Cardiac fibroblast (primary cell): Measurements from ENCODE around the gene PGGHG.
A peak's percentile ranks its signal among the peaks of the same experiment; 100 is the strongest.

Experiments
- DNase-seq, 2 donors: peaks; one replicate each; pipeline versions ENCODE4 v3.0.0 to v3.0.0-alpha.2; 2010; ENCODE audit warnings: low read depth in 2 of 2
- H3K4me3 ChIP-seq, 2 donors: replicated peaks in 1 of 2; 1 replicate in 1 of 2; 2 replicates in 1 of 2; pipeline ENCODE4 v1.5.1; 2011; ENCODE audit warnings: low read depth in 2 of 2, low read length in 2 of 2, mild to moderate bottlenecking in 2 of 2, moderate library complexity in 1 of 2
- TF ChIP-seq, protein P1 (sequence below): IDR thresholded peaks from one replicate; pipeline ENCODE4 v1.5.1; 2011; ENCODE audit warnings: low read depth, mild to moderate bottlenecking, low read length, inconsistent platforms

Gene PGGHG

DNA sequence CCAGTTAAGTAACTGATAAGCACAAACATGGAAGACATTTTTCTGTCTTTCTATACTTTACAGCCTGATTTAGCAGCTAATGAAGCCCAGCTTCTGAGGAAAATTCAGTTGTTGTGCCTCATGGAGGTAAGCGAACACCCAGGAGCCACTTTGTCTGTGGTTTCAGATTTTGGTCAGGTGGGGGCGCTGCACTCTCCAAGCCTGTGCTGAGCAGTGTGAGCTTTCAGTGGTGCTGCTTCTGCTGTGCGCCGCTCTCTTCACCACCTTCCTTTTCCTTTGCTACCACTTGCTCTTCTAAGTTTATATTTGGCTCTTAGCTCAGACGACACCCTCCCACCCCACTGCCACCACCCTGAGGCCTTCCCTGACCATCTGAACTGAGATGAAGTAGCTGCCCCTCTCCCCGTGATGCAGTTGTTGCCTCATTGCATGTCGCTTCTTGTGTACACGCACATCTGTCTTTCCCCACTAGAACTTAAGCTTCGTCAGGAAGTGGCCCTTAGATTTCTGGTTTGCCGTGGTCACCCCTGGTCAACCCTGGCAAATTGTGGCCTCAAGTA, 38.1 kb upstream of the PGGHG start:
- DNase-seq = peak; percentile 73
- TF ChIP-seq, protein P1, sequence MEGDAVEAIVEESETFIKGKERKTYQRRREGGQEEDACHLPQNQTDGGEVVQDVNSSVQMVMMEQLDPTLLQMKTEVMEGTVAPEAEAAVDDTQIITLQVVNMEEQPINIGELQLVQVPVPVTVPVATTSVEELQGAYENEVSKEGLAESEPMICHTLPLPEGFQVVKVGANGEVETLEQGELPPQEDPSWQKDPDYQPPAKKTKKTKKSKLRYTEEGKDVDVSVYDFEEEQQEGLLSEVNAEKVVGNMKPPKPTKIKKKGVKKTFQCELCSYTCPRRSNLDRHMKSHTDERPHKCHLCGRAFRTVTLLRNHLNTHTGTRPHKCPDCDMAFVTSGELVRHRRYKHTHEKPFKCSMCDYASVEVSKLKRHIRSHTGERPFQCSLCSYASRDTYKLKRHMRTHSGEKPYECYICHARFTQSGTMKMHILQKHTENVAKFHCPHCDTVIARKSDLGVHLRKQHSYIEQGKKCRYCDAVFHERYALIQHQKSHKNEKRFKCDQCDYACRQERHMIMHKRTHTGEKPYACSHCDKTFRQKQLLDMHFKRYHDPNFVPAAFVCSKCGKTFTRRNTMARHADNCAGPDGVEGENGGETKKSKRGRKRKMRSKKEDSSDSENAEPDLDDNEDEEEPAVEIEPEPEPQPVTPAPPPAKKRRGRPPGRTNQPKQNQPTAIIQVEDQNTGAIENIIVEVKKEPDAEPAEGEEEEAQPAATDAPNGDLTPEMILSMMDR = peak; percentile 70
- no peak overlapping the region for H3K4me3 ChIP-seq

DNA sequence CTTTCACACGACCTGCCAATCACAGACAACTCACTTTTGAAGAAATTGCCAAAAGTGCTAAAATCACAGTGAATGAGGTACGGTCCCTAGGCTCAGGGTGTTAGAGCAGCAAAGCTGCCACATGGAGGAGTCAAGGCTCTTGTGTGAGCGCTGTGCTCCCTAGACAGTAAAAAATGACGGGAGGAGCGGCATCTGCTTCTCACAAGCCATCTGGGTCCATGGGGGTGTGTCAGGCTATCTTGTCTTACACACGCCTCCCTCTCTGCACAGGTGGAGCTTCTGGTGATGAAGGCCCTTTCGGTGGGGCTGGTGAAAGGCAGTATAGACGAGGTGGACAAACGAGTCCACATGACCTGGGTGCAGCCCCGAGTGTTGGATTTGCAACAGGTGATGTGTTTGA, 37.4 kb upstream of the PGGHG start:
- TF ChIP-seq, protein P1 = no peak
- no peak overlapping the region for H3K4me3 ChIP-seq
- DNase-seq = no peak

DNA sequence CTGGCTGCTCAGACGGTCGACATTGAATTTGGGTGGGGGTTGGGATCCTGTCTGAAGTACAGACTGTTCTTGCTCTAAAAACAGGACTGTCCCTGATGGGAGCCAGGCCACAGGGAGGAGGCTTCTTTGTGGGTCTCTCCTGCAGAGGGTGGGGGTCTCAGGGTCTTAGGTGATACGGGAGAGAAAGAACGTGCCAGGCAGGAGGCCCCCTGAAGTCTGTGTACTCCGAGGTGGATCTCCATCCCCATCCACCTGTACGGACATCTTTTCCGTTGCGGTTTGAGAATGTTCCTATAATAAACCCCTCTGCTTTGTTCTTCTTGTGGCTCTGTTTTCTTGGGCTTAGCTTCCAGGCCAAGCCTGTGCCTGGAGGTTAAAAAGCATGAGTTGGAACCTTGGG, 36.3 kb upstream of the PGGHG start:
- DNase-seq = no peak
- H3K4me3 ChIP-seq = no peak overlapping the region
- TF ChIP-seq, protein P1 = no peak

DNA sequence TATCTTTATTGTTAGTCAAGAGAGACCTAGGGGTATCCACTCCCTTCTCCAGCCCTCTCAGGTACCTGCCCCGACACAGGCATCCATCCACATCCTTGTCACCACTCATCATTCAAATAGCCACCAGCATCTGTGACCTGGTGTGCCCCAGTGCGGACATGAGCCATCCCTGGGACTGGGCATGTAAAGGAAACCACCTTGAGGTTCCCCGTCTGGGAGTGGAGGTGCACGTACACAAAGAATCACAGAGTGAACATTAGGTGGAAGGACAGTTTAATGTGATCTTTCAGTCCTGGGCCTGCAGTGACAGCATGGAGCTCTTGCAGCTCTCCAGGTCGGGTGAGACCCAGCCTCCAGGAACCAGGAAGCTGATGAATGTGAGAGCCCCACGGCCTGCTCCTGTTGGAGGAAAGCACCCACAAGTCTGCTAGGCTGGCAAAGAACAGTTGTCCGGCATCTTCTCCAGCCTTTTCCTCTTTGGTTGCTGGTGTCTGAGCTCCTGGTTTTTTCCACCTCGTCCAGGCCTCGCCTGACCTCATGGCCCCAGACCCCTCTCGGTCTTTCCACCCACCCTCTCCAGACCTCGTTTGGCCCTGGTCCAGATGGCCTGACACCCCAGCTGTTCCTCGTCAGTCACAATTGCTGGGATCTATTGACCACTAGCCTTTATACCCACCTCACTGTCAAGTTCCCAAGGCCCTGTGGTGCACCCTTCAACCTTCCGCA, 35.6 kb upstream of the PGGHG start:
- no peak overlapping the region for H3K4me3 ChIP-seq
- no peak for DNase-seq
- TF ChIP-seq, protein P1 = no peak

DNA sequence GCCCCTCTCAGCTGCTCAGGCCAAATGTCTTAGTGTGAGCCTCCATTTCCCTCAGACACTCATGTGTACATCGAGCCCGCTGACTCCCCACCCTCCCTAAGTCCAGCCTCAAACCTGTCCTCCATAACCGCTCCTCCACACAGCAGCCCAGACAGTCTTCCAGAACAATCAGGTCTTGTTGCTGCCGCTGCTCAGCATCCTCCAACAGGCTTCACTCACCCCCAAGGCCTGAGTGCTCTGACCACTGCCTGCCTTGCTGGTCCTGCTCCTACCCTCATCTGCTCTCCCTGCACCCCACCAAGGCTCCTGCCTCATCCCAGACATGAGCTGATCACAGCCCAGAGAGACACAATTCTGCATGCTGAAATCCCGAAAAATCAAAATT, 35.0 kb upstream of the PGGHG start:
- TF ChIP-seq, protein P1 = no peak
- no peak overlapping the region for H3K4me3 ChIP-seq
- no peak for DNase-seq

DNA sequence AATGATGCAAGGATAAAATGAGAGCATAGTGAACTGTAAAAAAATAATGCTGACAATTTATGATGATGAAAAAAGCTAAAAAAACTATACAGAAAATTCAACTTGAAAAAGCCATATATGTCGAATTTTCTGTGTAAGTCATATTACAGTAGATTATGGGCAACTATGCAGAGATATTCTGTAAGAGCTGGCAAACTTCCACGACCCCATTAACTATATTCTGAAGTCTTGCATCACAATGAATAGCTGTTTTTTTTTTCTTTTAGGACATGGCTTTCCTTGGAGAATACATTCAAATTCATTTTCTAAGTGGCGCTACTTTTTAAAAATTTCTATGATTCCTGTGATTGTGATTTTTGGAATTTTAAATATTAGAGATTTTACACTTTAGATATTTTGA, 33.8 kb upstream of the PGGHG start:
- DNase-seq = peak; percentile 47 to 74
- TF ChIP-seq, protein P1 = no peak
- H3K4me3 ChIP-seq = no peak overlapping the region

DNA sequence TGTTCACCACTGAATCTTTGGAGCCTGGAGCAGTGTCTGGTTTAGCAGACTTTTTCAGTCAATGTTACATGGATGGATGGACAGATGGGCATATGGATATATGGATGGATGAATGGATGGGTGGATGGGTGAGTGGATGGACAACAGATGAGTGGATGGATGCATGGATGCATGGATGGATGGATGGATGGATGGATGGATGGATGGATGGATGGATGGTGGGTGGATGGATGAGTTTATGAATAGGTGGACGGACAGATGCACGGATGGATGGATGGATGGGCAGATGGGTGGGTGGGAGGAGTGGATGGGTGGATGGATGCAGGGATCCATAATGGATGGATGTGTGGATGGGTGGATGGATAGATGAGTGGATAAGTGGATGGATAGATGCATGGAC, 33.1 kb upstream of the PGGHG start:
- H3K4me3 ChIP-seq = no peak overlapping the region
- TF ChIP-seq, protein P1 = no peak
- DNase-seq = no peak
